ENCODE measurements around the gene MCRS1.

DNA sequence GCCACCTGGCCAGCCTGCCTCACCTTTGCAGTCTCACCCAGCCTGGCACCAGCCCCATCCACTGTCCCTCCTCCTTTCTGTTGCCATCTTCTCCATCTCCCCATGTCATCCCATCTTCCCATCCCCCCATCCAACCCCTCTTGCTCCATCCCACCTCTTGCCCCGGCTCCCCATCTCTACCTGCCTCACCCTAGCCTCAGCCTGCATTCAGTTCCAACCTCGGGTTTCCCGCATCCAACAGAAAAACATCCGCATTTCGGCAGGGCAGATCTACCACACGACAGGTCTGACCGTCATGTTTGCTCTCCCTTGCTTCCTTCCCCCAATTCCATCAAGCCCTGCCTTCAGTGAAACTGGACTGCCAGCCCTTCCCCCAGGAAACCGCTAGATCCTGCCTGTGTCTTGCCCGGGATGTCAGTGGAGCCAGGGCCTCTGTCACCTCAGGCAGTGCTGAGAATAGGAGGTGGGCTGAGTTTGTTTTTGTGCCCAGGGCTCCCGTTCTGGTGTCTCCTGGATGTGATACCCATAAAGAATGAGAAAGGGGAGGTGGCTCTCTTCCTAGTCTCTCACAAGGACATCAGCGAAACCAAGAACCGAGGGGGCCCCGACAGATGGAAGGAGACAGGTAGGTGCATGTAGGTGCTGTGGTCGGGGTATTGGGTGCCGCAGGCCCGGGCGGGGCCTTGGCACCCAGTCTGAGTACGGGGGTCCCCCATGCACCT lies 26.6 kb downstream of the MCRS1 start:
- TF ChIP-seq EZH2phosphoT487 (IDR thresholded peaks at IDR 0.05; ENCODE audit: borderline replicate concordance) = no peak
- TF ChIP-seq, protein P1, sequence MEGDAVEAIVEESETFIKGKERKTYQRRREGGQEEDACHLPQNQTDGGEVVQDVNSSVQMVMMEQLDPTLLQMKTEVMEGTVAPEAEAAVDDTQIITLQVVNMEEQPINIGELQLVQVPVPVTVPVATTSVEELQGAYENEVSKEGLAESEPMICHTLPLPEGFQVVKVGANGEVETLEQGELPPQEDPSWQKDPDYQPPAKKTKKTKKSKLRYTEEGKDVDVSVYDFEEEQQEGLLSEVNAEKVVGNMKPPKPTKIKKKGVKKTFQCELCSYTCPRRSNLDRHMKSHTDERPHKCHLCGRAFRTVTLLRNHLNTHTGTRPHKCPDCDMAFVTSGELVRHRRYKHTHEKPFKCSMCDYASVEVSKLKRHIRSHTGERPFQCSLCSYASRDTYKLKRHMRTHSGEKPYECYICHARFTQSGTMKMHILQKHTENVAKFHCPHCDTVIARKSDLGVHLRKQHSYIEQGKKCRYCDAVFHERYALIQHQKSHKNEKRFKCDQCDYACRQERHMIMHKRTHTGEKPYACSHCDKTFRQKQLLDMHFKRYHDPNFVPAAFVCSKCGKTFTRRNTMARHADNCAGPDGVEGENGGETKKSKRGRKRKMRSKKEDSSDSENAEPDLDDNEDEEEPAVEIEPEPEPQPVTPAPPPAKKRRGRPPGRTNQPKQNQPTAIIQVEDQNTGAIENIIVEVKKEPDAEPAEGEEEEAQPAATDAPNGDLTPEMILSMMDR (conservative IDR thresholded peaks at IDR 0.05; ENCODE audit: low read length) = no peak

Data from Loucy (cell line).